Upper lobe of left lung (tissue), 4 donors: ENCODE measurements around the gene C1QL1.

Experiments used
- CTCF ChIP-seq, 6 experiments: fragments of 450-650 bp in 4 of 6; fragments of 200-600 bp in 2 of 6; sonication (generic) in 2 of 6; IDR thresholded peaks; one replicate each; pipeline ENCODE4 v1.5.1; 2016 to 2019; ENCODE audit warnings: antibody characterized with exemption in 6 of 6
- EP300 ChIP-seq, 4 donors: sonication (generic); formaldehyde crosslinking; IDR thresholded peaks; one replicate each; pipeline ENCODE4 v1.5.1; 2017; ENCODE audit warnings: antibody characterized with exemption in 4 of 4, control low read depth in 2 of 4
- POLR2A ChIP-seq, 4 donors: fragments of 450-650 bp; IDR thresholded peaks; one replicate each; pipeline ENCODE4 v1.5.1; 2016 to 2017; ENCODE audit warnings: antibody characterized with exemption in 4 of 4, mild to moderate bottlenecking in 2 of 4
- POLR2AphosphoS5 ChIP-seq, 2 donors: sonication (generic); formaldehyde crosslinking; IDR thresholded peaks; one replicate each; pipeline ENCODE4 v1.5.1; 2017; ENCODE audit warnings: antibody characterized with exemption in 2 of 2

GRCh38 chr17:44922746-44923470, 45.2 kb downstream of the C1QL1 start:
- no peak for TF ChIP-seq CTCF (IDR thresholded peaks at IDR 0.05)
- no peak for TF ChIP-seq POLR2A (IDR thresholded peaks at IDR 0.05)
- TF ChIP-seq POLR2AphosphoS5 (IDR thresholded peaks at IDR 0.05) = no peak
- TF ChIP-seq EP300 (IDR thresholded peaks at IDR 0.05) = no peak
